Measurements from ENCODE around the gene CNIH2. TPM values are rescaled to one million over a fixed set of nuclear protein-coding genes. Genes with fewer than 3 reads are reported as not detected.

CNIH2 gene
- total and polyA plus RNA-seq, 2 of the 13 experiments (the other 11 are each of a cell fraction or from before 2014, with no cell fraction given) = 0.60 to 0.69 TPM

DNA sequence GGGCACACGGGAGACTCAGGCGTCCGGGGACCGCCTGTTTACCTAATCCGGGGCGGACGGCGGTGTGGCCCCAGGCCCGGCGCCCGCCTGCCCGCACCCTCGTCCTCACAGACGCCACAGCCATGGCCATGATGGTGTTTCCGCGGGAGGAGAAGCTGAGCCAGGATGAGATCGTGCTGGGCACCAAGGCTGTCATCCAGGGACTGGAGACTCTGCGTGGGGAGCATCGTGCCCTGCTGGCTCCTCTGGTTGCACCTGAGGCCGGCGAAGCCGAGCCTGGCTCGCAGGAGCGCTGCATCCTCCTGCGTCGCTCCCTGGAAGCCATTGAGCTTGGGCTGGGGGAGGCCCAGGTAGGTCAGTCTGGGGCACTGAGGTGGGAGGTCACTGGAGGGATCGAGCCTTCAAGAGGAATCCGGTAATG, 19.5 kb upstream of the CNIH2 start (continued):
- 0 out of 2 replicates have a peak, but pooled peaks have one; percentile 33 for TF ChIP-seq THAP8 (CRISPR knock-in tag; IDR thresholded peaks at IDR 0.05; ENCODE audit: borderline replicate concordance)
- TF ChIP-seq HIC2 (CRISPR knock-in tag; IDR thresholded peaks at IDR 0.05; ENCODE audit: low read depth) = peak; percentile 8; the same call in 1 of the 2 replicates
- no peak for TF ChIP-seq THAP9 (CRISPR knock-in tag; IDR thresholded peaks at IDR 0.05; ENCODE audit: borderline replicate concordance)
- 0 out of 2 replicates have a peak, but pooled peaks have one; percentile 64 for TF ChIP-seq ZBTB8A (CRISPR knock-in tag; IDR thresholded peaks at IDR 0.05; ENCODE audit: borderline replicate concordance, low read depth)
- TF ChIP-seq, protein P1, sequence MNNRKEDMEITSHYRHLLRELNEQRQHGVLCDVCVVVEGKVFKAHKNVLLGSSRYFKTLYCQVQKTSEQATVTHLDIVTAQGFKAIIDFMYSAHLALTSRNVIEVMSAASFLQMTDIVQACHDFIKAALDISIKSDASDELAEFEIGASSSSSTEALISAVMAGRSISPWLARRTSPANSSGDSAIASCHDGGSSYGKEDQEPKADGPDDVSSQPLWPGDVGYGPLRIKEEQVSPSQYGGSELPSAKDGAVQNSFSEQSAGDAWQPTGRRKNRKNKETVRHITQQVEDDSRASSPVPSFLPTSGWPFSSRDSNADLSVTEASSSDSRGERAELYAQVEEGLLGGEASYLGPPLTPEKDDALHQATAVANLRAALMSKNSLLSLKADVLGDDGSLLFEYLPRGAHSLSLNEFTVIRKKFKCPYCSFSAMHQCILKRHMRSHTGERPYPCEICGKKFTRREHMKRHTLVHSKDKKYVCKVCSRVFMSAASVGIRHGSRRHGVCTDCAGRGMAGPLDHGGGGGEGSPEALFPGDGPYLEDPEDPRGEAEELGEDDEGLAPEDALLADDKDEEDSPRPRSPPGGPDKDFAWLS (CRISPR knock-in tag; IDR thresholded peaks at IDR 0.05; ENCODE audit: borderline replicate concordance) = no peak
- no peak for TF ChIP-seq AHR (CRISPR knock-in tag; IDR thresholded peaks at IDR 0.05)
- TF ChIP-seq KDM5A (IDR thresholded peaks at IDR 0.05; ENCODE audit: borderline replicate concordance, low read length) = no peak
- TF ChIP-seq ZBTB4 (CRISPR knock-in tag; IDR thresholded peaks at IDR 0.05; ENCODE audit: borderline replicate concordance) = 0 out of 2 replicates have a peak, but pooled peaks have one; percentile 12
- TF ChIP-seq HNF1B (CRISPR knock-in tag; IDR thresholded peaks at IDR 0.05) = peak; percentile 31
- TF ChIP-seq TCF7 (IDR thresholded peaks at IDR 0.05; ENCODE audit: low read depth) = no peak
- TF ChIP-seq ZNF556 (CRISPR knock-in tag; IDR thresholded peaks at IDR 0.05; ENCODE audit: borderline replicate concordance) = 0 out of 2 replicates have a peak, but pooled peaks have one; percentile 33
- 0 out of 2 replicates have a peak, but pooled peaks have one; percentile 42 for TF ChIP-seq ZNF34 (CRISPR knock-in tag; IDR thresholded peaks at IDR 0.05; ENCODE audit: borderline replicate concordance)
- TF ChIP-seq ZNF124 (CRISPR knock-in tag; IDR thresholded peaks at IDR 0.05) = no peak

Measured in HepG2 (cell line).